ENCODE data around the gene KANK4. TPM values are rescaled to one million over a fixed set of nuclear protein-coding genes. Genes with fewer than 3 reads are reported as not detected.

Gene KANK4
- polyA plus RNA-seq, 3 donors, result not detected

- Mint-ChIP-seq H3K4me3 (no peak overlapping the region), H3K9me3 (peaks cover 0 to 2% (median 0%) of the 10 kb centered on the region in 7 donors), H3K27ac (no peak overlapping the region), H3K4me1 (no peaks in the 10 kb centered on the region), H3K27me3 (ENCODE audit: low read depth in 3 of 3) (peaks cover 8 to 17% (median 17%) of the 10 kb centered on the region in 3 donors), H3K36me3 (no peaks in the 10 kb centered on the region)
- Histone ChIP-seq H3K4me2 (replicated peaks; ENCODE audit: extremely low read depth, low read length, poor library complexity, severe bottlenecking) (no peak overlapping the region), H3K79me2 (ENCODE audit: insufficient read depth, low read length) (no peaks in the 10 kb centered on the region), H3K9me3 (replicated peaks in 1 of 2; ENCODE audit: control insufficient read depth in 1 of 2, insufficient read depth in 1 of 2, low read length in 2 of 2) (peaks cover 0 to 3% of the 10 kb centered on the region in 2 donors), H4K20me1 (ENCODE audit: insufficient read depth, low read length) (no peaks in the 10 kb centered on the region), H3K36me3 (replicated peaks in 1 of 2; ENCODE audit: control insufficient read depth in 1 of 2, insufficient read depth in 2 of 2, low read length in 2 of 2) (no peaks in the 10 kb centered on the region), H3K27ac (ENCODE audit: low read depth in 1 of 2, low read length in 2 of 2) (no peak overlapping the region), H3K27me3 (ENCODE audit: control insufficient read depth in 2 of 2, insufficient read depth in 2 of 2, low read length in 2 of 2) (peaks cover 6 to 8% of the 10 kb centered on the region in 2 donors), H3K9ac (ENCODE audit: insufficient read depth, low read length, poor library complexity, severe bottlenecking) (no peak overlapping the region), H2AFZ (ENCODE audit: insufficient read depth, low read depth, low read length, poor library complexity, severe bottlenecking) (no peak overlapping the region), H3K4me3 (replicated peaks in 1 of 3; ENCODE audit: low read depth in 2 of 3, low read length in 3 of 3) (no peak overlapping the region), H3K4me1 (ENCODE audit: control insufficient read depth in 1 of 2, insufficient read depth in 2 of 2, low read length in 2 of 2) (no peaks in the 10 kb centered on the region)
- no peak for DNase-seq
- 100% methylated on average over 2 of the region's 4 CpGs for WGBS (ENCODE audit: insufficient coverage)
- intact Hi-C loops (cut with micrococcal nuclease), result no loop called here
- TF ChIP-seq, protein P1, sequence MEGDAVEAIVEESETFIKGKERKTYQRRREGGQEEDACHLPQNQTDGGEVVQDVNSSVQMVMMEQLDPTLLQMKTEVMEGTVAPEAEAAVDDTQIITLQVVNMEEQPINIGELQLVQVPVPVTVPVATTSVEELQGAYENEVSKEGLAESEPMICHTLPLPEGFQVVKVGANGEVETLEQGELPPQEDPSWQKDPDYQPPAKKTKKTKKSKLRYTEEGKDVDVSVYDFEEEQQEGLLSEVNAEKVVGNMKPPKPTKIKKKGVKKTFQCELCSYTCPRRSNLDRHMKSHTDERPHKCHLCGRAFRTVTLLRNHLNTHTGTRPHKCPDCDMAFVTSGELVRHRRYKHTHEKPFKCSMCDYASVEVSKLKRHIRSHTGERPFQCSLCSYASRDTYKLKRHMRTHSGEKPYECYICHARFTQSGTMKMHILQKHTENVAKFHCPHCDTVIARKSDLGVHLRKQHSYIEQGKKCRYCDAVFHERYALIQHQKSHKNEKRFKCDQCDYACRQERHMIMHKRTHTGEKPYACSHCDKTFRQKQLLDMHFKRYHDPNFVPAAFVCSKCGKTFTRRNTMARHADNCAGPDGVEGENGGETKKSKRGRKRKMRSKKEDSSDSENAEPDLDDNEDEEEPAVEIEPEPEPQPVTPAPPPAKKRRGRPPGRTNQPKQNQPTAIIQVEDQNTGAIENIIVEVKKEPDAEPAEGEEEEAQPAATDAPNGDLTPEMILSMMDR (IDR thresholded peaks at IDR 0.05), result no peak
These were observed 6.5 kb downstream of the KANK4 start for GRCh38 chr1:62312698-62313097.

DNA sequence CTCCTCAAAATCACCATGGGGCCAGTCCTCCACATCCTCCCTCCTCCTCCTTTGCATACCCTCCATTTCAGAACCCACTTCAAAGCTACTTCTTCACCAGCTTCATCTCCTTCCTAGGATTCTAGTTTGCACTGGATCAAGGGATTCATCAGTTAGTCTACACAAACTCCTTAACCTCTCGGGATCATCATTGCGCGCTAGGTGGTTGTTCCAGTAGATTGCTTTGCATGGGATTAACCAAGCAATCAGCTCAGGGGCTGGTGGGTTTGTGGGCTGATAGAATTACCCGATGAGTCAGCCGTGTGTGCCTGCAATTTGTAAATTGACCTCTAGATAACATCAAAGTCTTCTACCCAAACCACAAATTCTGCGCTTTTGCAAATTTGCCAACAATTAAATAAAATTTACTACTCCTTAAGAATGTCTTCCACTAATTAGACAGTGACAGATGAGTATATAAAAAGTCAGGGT is 7.7 kb downstream of the KANK4 start:
- Histone ChIP-seq H3K4me2 (replicated peaks; ENCODE audit: extremely low read depth, low read length, poor library complexity, severe bottlenecking) (no peak overlapping the region), H2AFZ (ENCODE audit: insufficient read depth, low read depth, low read length, poor library complexity, severe bottlenecking) (no peak overlapping the region), H3K4me3 (replicated peaks in 1 of 3; ENCODE audit: low read depth in 2 of 3, low read length in 3 of 3) (no peak overlapping the region), H4K20me1 (ENCODE audit: insufficient read depth, low read length) (no peaks in the 10 kb centered on the region), H3K36me3 (replicated peaks in 1 of 2; ENCODE audit: control insufficient read depth in 1 of 2, insufficient read depth in 2 of 2, low read length in 2 of 2) (no peaks in the 10 kb centered on the region), H3K4me1 (ENCODE audit: control insufficient read depth in 1 of 2, insufficient read depth in 2 of 2, low read length in 2 of 2) (no peaks in the 10 kb centered on the region), H3K27ac (ENCODE audit: low read depth in 1 of 2, low read length in 2 of 2) (no peak overlapping the region), H3K9ac (ENCODE audit: insufficient read depth, low read length, poor library complexity, severe bottlenecking) (no peak overlapping the region), H3K9me3 (replicated peaks in 1 of 2; ENCODE audit: control insufficient read depth in 1 of 2, insufficient read depth in 1 of 2, low read length in 2 of 2) (no peaks in the 10 kb centered on the region), H3K79me2 (ENCODE audit: insufficient read depth, low read length) (no peaks in the 10 kb centered on the region), H3K27me3 (ENCODE audit: control insufficient read depth in 2 of 2, insufficient read depth in 2 of 2, low read length in 2 of 2) (no peaks in the 10 kb centered on the region)
- no CpG with 5 or more reads among the region's 6 CpGs for WGBS (ENCODE audit: insufficient coverage)
- Mint-ChIP-seq H3K4me3 (no peak overlapping the region), H3K27ac (no peak overlapping the region), H3K9me3 (peaks cover 0 to 2% (median 0%) of the 10 kb centered on the region in 7 donors), H3K4me1 (no peaks in the 10 kb centered on the region), H3K27me3 (ENCODE audit: low read depth in 3 of 3) (peaks cover 5 to 10% (median 8%) of the 10 kb centered on the region in 3 donors), H3K36me3 (no peaks in the 10 kb centered on the region)
- TF ChIP-seq, protein P1 (IDR thresholded peaks at IDR 0.05), result no peak
- intact Hi-C loops (cut with micrococcal nuclease), result no loop called here
- no peak for DNase-seq
